Measurements from ENCODE around the gene GRIN3B. TPM values are rescaled to one million over a fixed set of nuclear protein-coding genes. Genes with fewer than 3 reads are reported as not detected.

GRIN3B gene
- total and polyA plus RNA-seq, 7 donors, result 0.04 to 0.14 TPM; not detected in 5

DNA sequence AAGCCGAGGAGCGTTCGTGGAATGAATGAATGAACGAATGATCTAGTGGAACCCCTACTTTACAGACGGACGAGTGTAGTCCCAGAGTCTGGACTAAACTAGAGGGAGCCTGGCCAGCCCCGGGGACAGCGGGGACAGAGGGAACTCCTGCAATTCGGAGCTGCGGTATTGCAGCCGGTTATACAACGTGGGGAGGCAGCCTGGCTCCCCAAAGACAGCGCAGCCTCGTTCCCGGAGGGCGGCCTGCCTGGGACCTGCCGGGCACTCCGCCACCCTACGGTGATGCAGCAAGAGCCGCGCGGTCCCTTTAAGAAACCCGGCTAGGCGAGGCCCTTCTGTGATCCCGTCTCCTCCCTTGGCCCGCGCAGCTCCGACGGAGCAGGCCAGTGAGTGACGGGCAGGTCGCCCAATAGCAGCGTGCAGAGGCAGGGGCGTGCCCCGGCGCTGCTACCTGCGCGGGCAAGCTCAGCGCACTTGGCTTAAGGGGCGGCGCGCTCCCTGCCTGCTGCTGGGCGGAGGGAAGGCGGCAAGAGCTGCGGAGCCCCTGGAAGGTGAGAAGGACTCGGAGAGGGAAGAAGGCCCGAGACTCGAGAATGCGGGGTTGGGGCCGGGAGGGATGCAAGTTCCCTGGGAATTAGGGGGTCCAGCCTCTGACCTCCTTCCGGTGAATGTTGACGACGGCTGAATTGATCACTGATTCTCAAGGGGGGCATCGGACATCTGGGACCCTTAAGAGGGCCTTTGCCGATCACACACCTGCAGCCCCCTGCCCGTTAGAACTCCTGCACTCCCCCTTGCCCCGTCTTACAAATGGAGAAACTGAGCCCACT, 39.6 kb downstream of the GRIN3B start, which contains the start of gene ABCA7:
TSS of gene ABCA7 (plus strand) at position 462 of the 830 bp plus-strand sequence. CDS start 1,255 bp downstream, outside the sequence.
- intact Hi-C loops (cut with DNase I), result loop anchor here (5.0 kb wide), 1 partner anchor 397 kb away; the partner anchor contains the start of gene RPS15
- H3K36me3 ChIP-seq, result peaks cover 0 to 32% (median 4%) of the 10 kb centered on the region in 4 donors
- peaks cover 0 to 35% (median 31%) of the 10 kb centered on the region in 4 donors for H3K4me1 ChIP-seq
- H3K4me3 ChIP-seq, result peak within 1 kb of the TSS; percentile 19 to 57 (median 46)
- TF ChIP-seq POLR2A (IDR thresholded peaks at IDR 0.05) (peak; percentile 7 to 60), EP300 (IDR thresholded peaks at IDR 0.05) (no peak), POLR2AphosphoS5 (IDR thresholded peaks at IDR 0.05) (peak in 3 of 4 donors; percentile 88 to 90 (median 90))
- H3K27me3 ChIP-seq, result peaks cover 0 to 20% (median 10%) of the 10 kb centered on the region in 3 donors
- 1 to 3% methylated on average over 56 of the region's 56 CpGs for WGBS, 2 donors
- DNase-seq, result peak; percentile 99
- peak within 1 kb of the TSS; percentile 49 to 66 (median 64) for H3K27ac ChIP-seq
- H3K9me3 ChIP-seq, result no peaks in the 10 kb centered on the region

DNA sequence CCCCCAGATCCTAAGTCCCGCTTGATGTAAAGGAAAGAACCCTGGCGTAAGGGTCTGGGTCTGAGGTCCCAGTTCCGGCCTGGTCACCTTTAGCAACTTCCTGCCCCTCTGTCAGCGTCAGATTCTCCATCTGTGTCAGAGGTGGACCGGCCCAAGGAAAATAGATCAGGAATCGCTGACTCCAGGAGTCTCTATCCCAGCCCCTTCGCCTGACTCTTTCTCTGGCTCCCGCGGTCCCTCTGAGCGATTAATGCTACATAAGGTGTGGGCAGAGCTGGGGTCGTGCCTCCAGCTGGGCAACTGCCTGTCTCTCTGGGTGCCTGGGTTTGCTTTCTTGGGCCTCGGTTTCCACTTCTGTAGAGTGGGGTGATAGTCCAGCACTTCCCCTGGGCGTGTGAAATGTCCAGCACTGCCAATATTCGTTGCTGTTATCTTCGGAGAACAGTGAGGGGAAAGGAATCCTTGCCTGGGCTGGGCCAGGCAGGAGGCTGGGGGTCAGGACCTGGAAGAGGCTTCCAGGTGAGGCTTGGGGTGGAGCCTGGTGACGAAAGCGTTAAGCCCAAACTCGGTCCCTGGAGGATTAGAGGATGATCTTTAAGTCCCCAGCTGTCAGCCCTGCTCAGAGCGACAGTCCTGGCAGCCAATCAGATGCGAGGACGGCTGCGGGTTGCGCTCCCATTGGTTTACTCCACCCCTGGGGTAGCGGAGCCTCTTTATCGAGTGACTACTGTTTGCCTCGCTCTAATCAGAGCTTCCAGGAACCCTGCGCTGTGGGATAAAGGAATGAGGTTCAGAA, 40.5 kb downstream of the GRIN3B start:
- intact Hi-C loops (cut with DNase I), result no loop called here
- 1 to 2% methylated on average over 27 of the region's 27 CpGs for WGBS, 2 donors
- Histone ChIP-seq H3K4me3 (peak overlapping the region in 3 of 4 donors; percentile 41 to 57 (median 52)), H3K9me3 (no peaks in the 10 kb centered on the region), H3K4me1 (peaks cover 0 to 35% (median 31%) of the 10 kb centered on the region in 4 donors), H3K27me3 (peaks cover 0 to 20% (median 10%) of the 10 kb centered on the region in 3 donors), H3K36me3 (peaks cover 0 to 27% (median 4%) of the 10 kb centered on the region in 4 donors), H3K27ac (peak overlapping the region in 3 of 4 donors; percentile 55 to 66 (median 63))
- no peak for TF ChIP-seq EP300 (IDR thresholded peaks at IDR 0.05)
- TF ChIP-seq POLR2A (IDR thresholded peaks at IDR 0.05), result no peak
- TF ChIP-seq POLR2AphosphoS5 (IDR thresholded peaks at IDR 0.05), result no peak
- TF ChIP-seq, protein P1, sequence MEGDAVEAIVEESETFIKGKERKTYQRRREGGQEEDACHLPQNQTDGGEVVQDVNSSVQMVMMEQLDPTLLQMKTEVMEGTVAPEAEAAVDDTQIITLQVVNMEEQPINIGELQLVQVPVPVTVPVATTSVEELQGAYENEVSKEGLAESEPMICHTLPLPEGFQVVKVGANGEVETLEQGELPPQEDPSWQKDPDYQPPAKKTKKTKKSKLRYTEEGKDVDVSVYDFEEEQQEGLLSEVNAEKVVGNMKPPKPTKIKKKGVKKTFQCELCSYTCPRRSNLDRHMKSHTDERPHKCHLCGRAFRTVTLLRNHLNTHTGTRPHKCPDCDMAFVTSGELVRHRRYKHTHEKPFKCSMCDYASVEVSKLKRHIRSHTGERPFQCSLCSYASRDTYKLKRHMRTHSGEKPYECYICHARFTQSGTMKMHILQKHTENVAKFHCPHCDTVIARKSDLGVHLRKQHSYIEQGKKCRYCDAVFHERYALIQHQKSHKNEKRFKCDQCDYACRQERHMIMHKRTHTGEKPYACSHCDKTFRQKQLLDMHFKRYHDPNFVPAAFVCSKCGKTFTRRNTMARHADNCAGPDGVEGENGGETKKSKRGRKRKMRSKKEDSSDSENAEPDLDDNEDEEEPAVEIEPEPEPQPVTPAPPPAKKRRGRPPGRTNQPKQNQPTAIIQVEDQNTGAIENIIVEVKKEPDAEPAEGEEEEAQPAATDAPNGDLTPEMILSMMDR (IDR thresholded peaks at IDR 0.05), result no peak
- DNase-seq, result peak; percentile 93

DNA sequence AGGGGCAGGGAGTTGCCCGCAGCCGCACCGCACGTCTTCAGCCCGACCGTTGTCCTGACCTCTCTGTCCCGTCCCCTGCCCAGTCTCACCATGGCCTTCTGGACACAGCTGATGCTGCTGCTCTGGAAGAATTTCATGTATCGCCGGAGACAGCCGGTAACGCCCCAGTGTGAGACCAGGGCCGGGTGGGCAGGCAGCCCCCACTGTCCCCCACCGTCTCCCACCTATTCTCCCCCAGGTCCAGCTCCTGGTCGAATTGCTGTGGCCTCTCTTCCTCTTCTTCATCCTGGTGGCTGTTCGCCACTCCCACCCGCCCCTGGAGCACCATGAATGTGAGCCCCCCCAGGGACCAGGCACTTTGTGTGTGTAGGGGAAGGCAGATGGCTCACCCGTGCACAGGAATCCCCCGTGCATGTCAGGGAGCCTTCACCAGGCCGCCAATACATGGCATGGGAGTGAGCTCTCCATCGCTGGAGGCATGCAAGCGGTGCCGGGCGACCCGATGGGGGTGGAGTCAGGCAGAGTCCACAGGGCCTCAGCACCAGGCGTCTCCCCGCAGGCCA, 41.1 kb downstream of the GRIN3B start:
- Histone ChIP-seq H3K36me3 (peaks cover 0 to 20% (median 4%) of the 10 kb centered on the region in 4 donors), H3K9me3 (no peaks in the 10 kb centered on the region), H3K27me3 (peaks cover 0 to 20% (median 10%) of the 10 kb centered on the region in 3 donors), H3K4me1 (peaks cover 0 to 35% (median 31%) of the 10 kb centered on the region in 4 donors), H3K27ac (no peak overlapping the region), H3K4me3 (peak overlapping the region in 3 of 4 donors; percentile 41 to 57 (median 52))
- no peak for DNase-seq
- 8 to 39% methylated on average over 26 of the region's 26 CpGs for WGBS, 2 donors
- intact Hi-C loops (cut with DNase I), result no loop called here
- TF ChIP-seq EP300 (IDR thresholded peaks at IDR 0.05) (no peak), POLR2AphosphoS5 (IDR thresholded peaks at IDR 0.05) (no peak), POLR2A (IDR thresholded peaks at IDR 0.05) (no peak)
- TF ChIP-seq, protein P1 (IDR thresholded peaks at IDR 0.05), result no peak

DNA sequence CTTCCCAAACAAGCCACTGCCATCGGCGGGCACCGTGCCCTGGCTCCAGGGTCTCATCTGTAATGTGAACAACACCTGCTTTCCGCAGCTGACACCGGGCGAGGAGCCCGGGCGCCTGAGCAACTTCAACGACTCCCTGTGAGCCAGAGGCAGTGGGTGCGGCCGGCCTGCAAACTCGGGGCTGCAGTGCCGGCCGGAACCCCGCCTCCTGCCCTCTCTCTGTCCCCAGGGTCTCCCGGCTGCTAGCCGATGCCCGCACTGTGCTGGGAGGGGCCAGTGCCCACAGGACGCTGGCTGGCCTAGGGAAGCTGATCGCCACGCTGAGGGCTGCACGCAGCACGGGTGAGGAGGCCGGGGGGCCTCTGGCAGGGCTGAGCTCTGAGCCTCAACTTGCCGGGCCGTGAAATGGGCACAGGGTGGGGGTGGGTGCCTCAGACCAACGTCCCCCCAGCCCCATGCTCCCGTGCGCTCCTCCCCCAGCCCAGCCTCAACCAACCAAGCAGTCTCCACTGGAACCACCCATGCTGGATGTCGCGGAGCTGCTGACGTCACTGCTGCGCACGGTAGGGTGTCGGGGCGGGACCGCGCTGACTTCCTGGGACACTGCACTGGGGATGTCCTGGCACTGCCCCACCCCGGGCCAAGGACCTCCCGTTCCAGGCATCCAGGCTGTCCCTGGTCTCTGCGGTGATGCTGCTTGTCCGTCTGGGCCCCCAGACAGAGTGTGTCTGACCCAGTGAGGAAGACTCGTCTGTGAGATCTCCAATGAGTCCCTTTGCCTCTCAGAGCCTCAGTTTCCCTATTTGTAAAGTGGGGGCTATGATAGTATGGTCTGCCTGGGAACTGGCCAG, 41.8 kb downstream of the GRIN3B start:
- peaks cover 0 to 13% (median 4%) of the 10 kb centered on the region in 4 donors for H3K36me3 ChIP-seq
- no peaks in the 10 kb centered on the region for H3K9me3 ChIP-seq
- no peak overlapping the region for H3K27ac ChIP-seq
- WGBS, 2 donors, result 11 to 70% methylated on average over 43 of the region's 43 CpGs
- H3K27me3 ChIP-seq, result peaks cover 0 to 20% (median 10%) of the 10 kb centered on the region in 3 donors
- no peak for TF ChIP-seq EP300 (IDR thresholded peaks at IDR 0.05)
- peak in 1 of 2 donors; percentile 21 for TF ChIP-seq POLR2A (IDR thresholded peaks at IDR 0.05)
- no peak for DNase-seq
- no peak overlapping the region for H3K4me3 ChIP-seq
- intact Hi-C loops (cut with DNase I), result no loop called here
- H3K4me1 ChIP-seq, result peaks cover 0 to 35% (median 31%) of the 10 kb centered on the region in 4 donors

Data from sigmoid colon (tissue), 7 donors.